ENCODE data around the gene DCAF6. TPM values are rescaled to one million over a fixed set of nuclear protein-coding genes. Genes with fewer than 3 reads are reported as not detected.

The DCAF6 gene
- total and polyA plus RNA-seq, 4 donors = 33.5 to 105 (median 71.1) TPM

- TF ChIP-seq REST (IDR thresholded peaks at IDR 0.05) (no peak), TAF1 (conservative IDR thresholded peaks at IDR 0.05) (no peak), ATF3 (IDR thresholded peaks at IDR 0.05) (no peak), HNF4A (conservative IDR thresholded peaks at IDR 0.05) (no peak)
These were observed 143.3 kb downstream of the DCAF6 start (continued) for GRCh38 chr1:168079761-168080160.

- Histone ChIP-seq H3K9me3 (ENCODE audit: control insufficient read depth in 4 of 4, low read length in 3 of 4) (no peaks in the 10 kb centered on the region), H3K27me3 (ENCODE audit: control insufficient read depth in 4 of 4, insufficient read depth in 4 of 4, low read length in 3 of 4) (no peaks in the 10 kb centered on the region), H3K27ac (ENCODE audit: low read depth in 1 of 2, low read length in 2 of 2) (no peak overlapping the region), H3K4me1 (ENCODE audit: control insufficient read depth in 4 of 4, insufficient read depth in 4 of 4, low read length in 3 of 4) (peaks cover 0 to 8% (median 2%) of the 10 kb centered on the region in 4 donors), H3K9ac (ENCODE audit: low read depth in 1 of 2, low read length in 2 of 2) (no peak overlapping the region), H3K4me3 (ENCODE audit: low read depth in 1 of 3, low read length in 3 of 3) (no peak overlapping the region), H3K36me3 (ENCODE audit: control insufficient read depth in 4 of 4, insufficient read depth in 3 of 4, low read depth in 1 of 4, low read length in 3 of 4) (peaks cover 5 to 23% (median 16%) of the 10 kb centered on the region in 4 donors)
- no peak for TF ChIP-seq MAX (IDR thresholded peaks at IDR 0.05)
- DNase-seq (ENCODE audit: low spot score) = no peak
- 73% methylated on average over 4 of the region's 4 CpGs for WGBS
These were observed 145.0 kb downstream of the DCAF6 start for GRCh38 chr1:168081373-168082007.

- peak; percentile 75 for DNase-seq (ENCODE audit: low spot score)
- WGBS = 54% methylated on average over 8 of the region's 8 CpGs
- H3K27ac ChIP-seq (ENCODE audit: low read depth in 1 of 2, low read length in 2 of 2) = no peak overlapping the region
- H3K4me1 ChIP-seq (ENCODE audit: control insufficient read depth in 4 of 4, insufficient read depth in 4 of 4, low read length in 3 of 4) = peaks cover 0 to 8% (median 2%) of the 10 kb centered on the region in 4 donors
- H3K9ac ChIP-seq (ENCODE audit: low read depth in 1 of 2, low read length in 2 of 2) = no peak overlapping the region
- TF ChIP-seq SP1 (IDR thresholded peaks at IDR 0.05) = no peak
- peak; percentile 87 for TF ChIP-seq CTCF (IDR thresholded peaks at IDR 0.05; ENCODE audit: low read depth, low read length, missing input control)
- TF ChIP-seq RXRA (IDR thresholded peaks at IDR 0.05) = peak in 1 of 2 donors; percentile 12
- no peak for TF ChIP-seq JUND (IDR thresholded peaks at IDR 0.05)
- TF ChIP-seq RAD21 (IDR thresholded peaks at IDR 0.05) = peak; percentile 93 to 95
- TF ChIP-seq HNF4A (conservative IDR thresholded peaks at IDR 0.05) = peak in 1 of 2 donors; percentile 23
- no peaks in the 10 kb centered on the region for H3K27me3 ChIP-seq (ENCODE audit: control insufficient read depth in 4 of 4, insufficient read depth in 4 of 4, low read length in 3 of 4)
- H3K9me3 ChIP-seq (ENCODE audit: control insufficient read depth in 4 of 4, low read length in 3 of 4) = no peaks in the 10 kb centered on the region
- H3K36me3 ChIP-seq (ENCODE audit: control insufficient read depth in 4 of 4, insufficient read depth in 3 of 4, low read depth in 1 of 4, low read length in 3 of 4) = peaks cover 0 to 16% (median 9%) of the 10 kb centered on the region in 4 donors
- H3K4me3 ChIP-seq (ENCODE audit: low read depth in 1 of 3, low read length in 3 of 3) = no peak overlapping the region
These were observed 145.8 kb downstream of the DCAF6 start for GRCh38 chr1:168082008-168082876.
